Measurements from ENCODE around the gene SMOC2. TPM values are rescaled to one million over a fixed set of nuclear protein-coding genes. Genes with fewer than 3 reads are reported as not detected.

The SMOC2 gene
- total RNA-seq, 3 donors from 2014 or later (not counting 1 experiment from before 2014, with no cell fraction given): not detected

DNA sequence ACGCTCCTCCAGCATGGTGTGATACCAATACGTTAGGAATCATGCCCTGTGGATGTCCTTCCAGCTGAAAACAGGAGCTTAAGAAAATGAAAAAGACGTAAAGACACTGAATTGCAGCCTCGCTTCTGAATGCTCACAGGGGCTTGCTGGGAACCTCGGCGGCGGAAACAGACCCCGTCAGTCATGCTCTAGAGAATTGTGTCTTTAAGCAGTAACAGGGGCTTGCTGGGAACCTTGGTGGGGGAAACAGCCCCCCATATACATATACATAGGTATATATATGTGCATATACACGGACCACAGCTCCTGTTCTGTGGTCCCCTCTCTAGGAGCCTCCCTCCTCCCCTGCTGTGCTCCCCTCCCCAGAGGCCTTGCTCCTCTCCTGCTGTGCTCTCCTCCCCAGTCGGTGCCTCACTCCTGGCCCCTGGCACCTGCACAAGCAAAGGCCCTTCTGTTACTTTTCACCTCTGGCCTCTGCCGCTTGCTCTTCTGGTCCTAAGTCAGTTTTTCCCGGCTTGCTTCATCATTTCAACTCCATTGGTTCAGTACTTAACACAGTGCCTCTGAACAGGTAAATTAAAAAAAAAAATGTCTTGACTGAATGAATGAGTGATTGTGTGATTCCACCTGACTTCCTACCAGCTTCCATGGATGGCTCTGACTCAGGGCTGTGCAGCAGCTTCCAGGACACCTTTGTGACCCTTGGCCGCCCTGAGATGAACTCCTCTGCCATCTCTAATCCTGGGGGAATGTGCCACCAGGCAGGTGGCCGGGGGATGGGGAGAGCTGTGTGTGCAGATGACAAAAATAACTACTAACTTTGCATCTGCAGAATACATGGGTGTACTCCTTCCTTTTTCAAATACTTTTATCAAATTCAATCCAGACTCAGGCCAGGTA, 246.1 kb downstream of the SMOC2 start:
- Histone ChIP-seq H3K4me1 (ENCODE audit: control insufficient read depth, insufficient read depth, low read length) (no peaks in the 10 kb centered on the region), H3K27me3 (ENCODE audit: control insufficient read depth, insufficient read depth, low read length) (no peaks in the 10 kb centered on the region), H3K27ac (ENCODE audit: low read length) (no peak overlapping the region), H3K4me3 (ENCODE audit: low read length) (no peak overlapping the region), H3K36me3 (ENCODE audit: control insufficient read depth, insufficient read depth, low read length) (no peaks in the 10 kb centered on the region), H3K9me3 (ENCODE audit: control insufficient read depth, insufficient read depth, low read length) (no peaks in the 10 kb centered on the region)
- intact Hi-C loops (cut with micrococcal nuclease): no loop called here
- DNase-seq (no peak), ATAC-seq (no peak)
- peaks cover 8 to 44% of the 10 kb centered on the region in 2 donors for H3K27me3 Mint-ChIP-seq (ENCODE audit: low read depth in 2 of 2)
- H3K4me1 Mint-ChIP-seq: no peaks in the 10 kb centered on the region
- H3K4me3 Mint-ChIP-seq: no peak overlapping the region
- WGBS (ENCODE audit: insufficient coverage): 72% methylated on average over 13 of the region's 14 CpGs
- H3K9me3 Mint-ChIP-seq: no peaks in the 10 kb centered on the region
- TF ChIP-seq, protein P1, sequence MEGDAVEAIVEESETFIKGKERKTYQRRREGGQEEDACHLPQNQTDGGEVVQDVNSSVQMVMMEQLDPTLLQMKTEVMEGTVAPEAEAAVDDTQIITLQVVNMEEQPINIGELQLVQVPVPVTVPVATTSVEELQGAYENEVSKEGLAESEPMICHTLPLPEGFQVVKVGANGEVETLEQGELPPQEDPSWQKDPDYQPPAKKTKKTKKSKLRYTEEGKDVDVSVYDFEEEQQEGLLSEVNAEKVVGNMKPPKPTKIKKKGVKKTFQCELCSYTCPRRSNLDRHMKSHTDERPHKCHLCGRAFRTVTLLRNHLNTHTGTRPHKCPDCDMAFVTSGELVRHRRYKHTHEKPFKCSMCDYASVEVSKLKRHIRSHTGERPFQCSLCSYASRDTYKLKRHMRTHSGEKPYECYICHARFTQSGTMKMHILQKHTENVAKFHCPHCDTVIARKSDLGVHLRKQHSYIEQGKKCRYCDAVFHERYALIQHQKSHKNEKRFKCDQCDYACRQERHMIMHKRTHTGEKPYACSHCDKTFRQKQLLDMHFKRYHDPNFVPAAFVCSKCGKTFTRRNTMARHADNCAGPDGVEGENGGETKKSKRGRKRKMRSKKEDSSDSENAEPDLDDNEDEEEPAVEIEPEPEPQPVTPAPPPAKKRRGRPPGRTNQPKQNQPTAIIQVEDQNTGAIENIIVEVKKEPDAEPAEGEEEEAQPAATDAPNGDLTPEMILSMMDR (IDR thresholded peaks at IDR 0.05): no peak
- H3K27ac Mint-ChIP-seq: no peak overlapping the region
- no peaks in the 10 kb centered on the region for H3K36me3 Mint-ChIP-seq

DNA sequence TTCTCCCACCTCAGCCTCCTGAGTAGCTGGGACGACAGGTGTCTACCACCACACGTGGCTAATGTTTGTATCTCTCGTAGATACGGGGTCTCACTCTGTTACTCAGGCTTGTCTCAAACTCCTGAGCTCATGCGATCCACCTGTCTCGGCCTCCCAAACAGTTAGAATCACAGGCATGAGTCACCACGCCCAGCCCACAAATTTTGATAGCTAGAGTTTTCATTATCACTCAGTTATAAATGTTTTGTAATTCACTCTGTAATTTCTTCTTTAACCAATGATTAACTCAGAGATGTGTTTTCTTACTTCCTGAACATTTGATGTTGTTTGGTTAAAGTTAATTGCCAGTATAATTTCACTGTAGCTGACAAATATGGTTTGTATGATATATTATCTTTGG, 249.3 kb downstream of the SMOC2 start:
- Histone ChIP-seq H3K36me3 (ENCODE audit: control insufficient read depth, insufficient read depth, low read length) (no peaks in the 10 kb centered on the region), H3K27me3 (ENCODE audit: control insufficient read depth, insufficient read depth, low read length) (no peaks in the 10 kb centered on the region), H3K9me3 (ENCODE audit: control insufficient read depth, insufficient read depth, low read length) (no peaks in the 10 kb centered on the region), H3K4me1 (ENCODE audit: control insufficient read depth, insufficient read depth, low read length) (no peaks in the 10 kb centered on the region), H3K4me3 (ENCODE audit: low read length) (no peak overlapping the region), H3K27ac (ENCODE audit: low read length) (no peak overlapping the region)
- Mint-ChIP-seq H3K9me3 (no peaks in the 10 kb centered on the region), H3K4me3 (no peak overlapping the region), H3K36me3 (no peaks in the 10 kb centered on the region), H3K27ac (no peak overlapping the region), H3K27me3 (ENCODE audit: low read depth in 2 of 2) (peaks cover 0 to 16% of the 10 kb centered on the region in 2 donors), H3K4me1 (no peaks in the 10 kb centered on the region)
- ATAC-seq (no peak), DNase-seq (no peak)
- 90% methylated on average over 6 of the region's 7 CpGs for WGBS (ENCODE audit: insufficient coverage)
- TF ChIP-seq, protein P1 (IDR thresholded peaks at IDR 0.05): no peak
- intact Hi-C loops (cut with micrococcal nuclease): no loop called here

DNA sequence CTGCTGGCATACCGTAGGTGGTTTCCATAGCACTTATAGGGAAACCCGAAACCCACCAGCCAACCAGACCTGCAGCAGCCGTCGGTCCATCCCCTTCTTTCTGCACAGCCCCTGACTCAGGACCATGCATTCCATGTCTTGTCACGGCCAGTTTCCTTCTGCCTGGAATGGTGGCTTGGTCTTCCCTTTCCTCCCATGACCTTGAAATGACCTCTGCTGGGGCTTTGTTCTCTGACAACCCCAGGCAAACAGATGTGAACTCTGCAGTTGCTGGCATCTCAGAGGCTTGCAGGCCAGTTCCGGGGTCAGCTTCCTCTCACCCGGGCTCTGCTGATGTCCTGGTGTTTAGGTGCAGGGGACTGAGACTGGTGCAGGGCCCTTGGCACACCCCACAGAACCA, 250.8 kb downstream of the SMOC2 start:
- H3K27ac ChIP-seq (ENCODE audit: low read length): no peak overlapping the region
- no peaks in the 10 kb centered on the region for H3K36me3 ChIP-seq (ENCODE audit: control insufficient read depth, insufficient read depth, low read length)
- no peaks in the 10 kb centered on the region for H3K27me3 ChIP-seq (ENCODE audit: control insufficient read depth, insufficient read depth, low read length)
- H3K4me1 ChIP-seq (ENCODE audit: control insufficient read depth, insufficient read depth, low read length): no peaks in the 10 kb centered on the region
- intact Hi-C loops (cut with micrococcal nuclease): no loop called here
- H3K4me3 ChIP-seq (ENCODE audit: low read length): no peak overlapping the region
- H3K36me3 Mint-ChIP-seq: no peaks in the 10 kb centered on the region
- no peak overlapping the region for H3K27ac Mint-ChIP-seq
- 82% methylated on average over 7 of the region's 7 CpGs for WGBS (ENCODE audit: insufficient coverage)
- no peaks in the 10 kb centered on the region for H3K9me3 ChIP-seq (ENCODE audit: control insufficient read depth, insufficient read depth, low read length)
- TF ChIP-seq, protein P1 (IDR thresholded peaks at IDR 0.05): no peak
- H3K4me1 Mint-ChIP-seq: no peaks in the 10 kb centered on the region
- H3K27me3 Mint-ChIP-seq (ENCODE audit: low read depth in 2 of 2): peaks cover 0 to 1% of the 10 kb centered on the region in 2 donors
- no peaks in the 10 kb centered on the region for H3K9me3 Mint-ChIP-seq
- no peak for DNase-seq
- no peak for ATAC-seq
- no peak overlapping the region for H3K4me3 Mint-ChIP-seq
